Measurements from ENCODE around the gene LIPJ. TPM values are rescaled to one million over a fixed set of nuclear protein-coding genes. Genes with fewer than 3 reads are reported as not detected.
A peak's percentile ranks its signal among the peaks of the same experiment; 100 is the strongest.

LIPJ gene, protein sequence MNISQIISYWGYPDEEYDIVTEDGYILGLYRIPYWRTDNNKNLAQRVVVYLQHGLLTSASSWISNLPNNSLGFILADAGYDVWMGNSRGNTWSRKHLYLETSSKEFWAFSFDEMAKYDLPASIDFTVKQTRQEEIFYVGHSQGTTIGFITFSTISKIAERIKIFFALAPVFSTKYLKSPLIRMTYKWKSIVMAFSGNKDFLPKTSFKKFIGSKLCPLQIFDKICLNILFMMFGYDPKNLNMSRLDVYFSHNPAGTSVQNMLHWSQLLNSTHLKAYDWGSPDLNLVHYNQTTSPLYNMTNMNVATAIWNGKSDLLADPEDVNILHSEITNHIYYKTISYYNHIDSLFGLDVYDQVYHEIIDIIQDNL
- total RNA-seq, result under 1 TPM; 0.09 to 0.17 TPM

DNA sequence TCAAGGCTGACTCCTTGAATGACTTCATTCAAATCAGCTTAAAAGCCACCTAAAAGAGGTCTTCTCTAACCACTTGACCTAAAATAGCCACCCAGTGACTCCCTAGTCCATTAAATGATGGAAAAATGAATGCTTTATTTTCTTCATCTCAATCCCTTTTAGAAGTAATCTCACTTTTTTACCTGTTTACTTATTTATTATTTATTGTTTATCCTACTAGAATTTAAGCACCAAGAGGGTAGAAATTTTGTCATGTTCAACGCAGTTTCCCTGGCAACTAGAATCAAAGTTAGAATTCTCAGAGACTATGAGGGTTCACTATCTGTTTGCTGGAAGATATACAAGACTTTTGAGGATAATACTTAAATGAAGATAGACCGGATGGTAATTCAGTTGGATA is at the start of gene LIPJ:
LIPJ (plus strand) TSS at position 301 of the 400 bp plus-strand sequence. CDS start 3,926 bp downstream, outside the sequence.
- Histone ChIP-seq H3K4me1 (replicated peaks) (no peaks in the 10 kb centered on the region), H3K36me3 (no peaks in the 10 kb centered on the region), H3K27ac (no peak within 1 kb of the TSS), H3K4me3 (no peak within 1 kb of the TSS), H3K9me3 (no peaks in the 10 kb centered on the region), H3K27me3 (replicated peaks; ENCODE audit: insufficient read depth) (no peaks in the 10 kb centered on the region)
- intact Hi-C loops (cut with DNase I), result no loop called here
- DNase-seq (ENCODE audit: low spot score), result no peak
- 78% methylated on average over 2 of the region's 2 CpGs for WGBS
- TF ChIP-seq, protein P1, sequence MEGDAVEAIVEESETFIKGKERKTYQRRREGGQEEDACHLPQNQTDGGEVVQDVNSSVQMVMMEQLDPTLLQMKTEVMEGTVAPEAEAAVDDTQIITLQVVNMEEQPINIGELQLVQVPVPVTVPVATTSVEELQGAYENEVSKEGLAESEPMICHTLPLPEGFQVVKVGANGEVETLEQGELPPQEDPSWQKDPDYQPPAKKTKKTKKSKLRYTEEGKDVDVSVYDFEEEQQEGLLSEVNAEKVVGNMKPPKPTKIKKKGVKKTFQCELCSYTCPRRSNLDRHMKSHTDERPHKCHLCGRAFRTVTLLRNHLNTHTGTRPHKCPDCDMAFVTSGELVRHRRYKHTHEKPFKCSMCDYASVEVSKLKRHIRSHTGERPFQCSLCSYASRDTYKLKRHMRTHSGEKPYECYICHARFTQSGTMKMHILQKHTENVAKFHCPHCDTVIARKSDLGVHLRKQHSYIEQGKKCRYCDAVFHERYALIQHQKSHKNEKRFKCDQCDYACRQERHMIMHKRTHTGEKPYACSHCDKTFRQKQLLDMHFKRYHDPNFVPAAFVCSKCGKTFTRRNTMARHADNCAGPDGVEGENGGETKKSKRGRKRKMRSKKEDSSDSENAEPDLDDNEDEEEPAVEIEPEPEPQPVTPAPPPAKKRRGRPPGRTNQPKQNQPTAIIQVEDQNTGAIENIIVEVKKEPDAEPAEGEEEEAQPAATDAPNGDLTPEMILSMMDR (IDR thresholded peaks at IDR 0.05), result no peak
- no peak for TF ChIP-seq POLR2AphosphoS5 (IDR thresholded peaks at IDR 0.05)
- TF ChIP-seq POLR2A (IDR thresholded peaks at IDR 0.05), result no peak

DNA sequence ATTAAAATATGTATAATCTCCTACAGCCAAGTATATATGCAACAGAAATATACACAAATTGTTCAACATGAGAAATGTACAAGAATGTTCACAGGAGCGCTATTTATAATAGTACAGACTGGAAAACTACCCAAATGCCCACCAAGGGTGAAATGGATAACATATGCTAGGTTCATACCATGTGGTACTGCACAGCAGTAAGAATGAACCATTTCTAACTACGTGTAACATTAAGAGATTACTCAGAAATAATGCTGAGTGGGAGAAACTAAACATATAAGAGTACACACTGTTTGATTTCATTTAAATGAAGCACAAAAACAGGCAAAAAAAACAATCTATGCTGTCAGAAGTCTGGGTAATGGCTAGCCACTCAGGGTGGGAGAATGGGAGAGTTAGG is 49.2 kb upstream of the LIPJ start:
- no peaks in the 10 kb centered on the region for H3K27me3 ChIP-seq (replicated peaks; ENCODE audit: insufficient read depth)
- no peak overlapping the region for H3K27ac ChIP-seq
- TF ChIP-seq POLR2AphosphoS5 (IDR thresholded peaks at IDR 0.05), result no peak
- H3K4me1 ChIP-seq (replicated peaks), result no peaks in the 10 kb centered on the region
- no peak for DNase-seq (ENCODE audit: low spot score)
- no peaks in the 10 kb centered on the region for H3K36me3 ChIP-seq
- no peak overlapping the region for H3K4me3 ChIP-seq
- 89% methylated on average over 2 of the region's 2 CpGs for WGBS
- H3K9me3 ChIP-seq, result no peaks in the 10 kb centered on the region
- intact Hi-C loops (cut with DNase I), result loop anchor here (10.0 kb wide), 1 partner anchor 63 kb away; no protein-coding TSS in a partner anchor

DNA sequence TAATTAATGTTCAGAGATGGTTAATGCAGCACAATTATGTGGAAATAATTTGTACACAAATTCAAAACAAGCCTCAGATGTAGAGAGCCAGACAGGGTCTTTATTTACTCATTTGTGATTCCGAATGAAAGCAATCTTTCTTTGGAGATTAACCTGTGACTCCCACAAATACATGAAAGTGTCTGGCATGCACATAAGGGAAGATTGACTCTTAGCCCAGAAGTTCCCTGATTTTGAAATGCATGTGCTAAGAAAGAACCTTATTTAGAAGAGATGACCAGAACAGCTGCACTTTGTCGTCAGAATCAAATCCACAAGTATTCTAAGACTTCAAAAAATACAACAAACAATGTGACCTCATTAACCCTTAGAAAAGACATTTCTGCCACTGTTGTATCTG is 48.5 kb upstream of the LIPJ start:
- no peak overlapping the region for H3K27ac ChIP-seq
- H3K36me3 ChIP-seq, result no peaks in the 10 kb centered on the region
- intact Hi-C loops (cut with DNase I), result loop anchor here (10.0 kb wide), 1 partner anchor 63 kb away; no protein-coding TSS in a partner anchor
- H3K4me1 ChIP-seq (replicated peaks), result no peaks in the 10 kb centered on the region
- no peaks in the 10 kb centered on the region for H3K27me3 ChIP-seq (replicated peaks; ENCODE audit: insufficient read depth)
- H3K4me3 ChIP-seq, result no peak overlapping the region
- WGBS, result 54% methylated on average over 2 of the region's 2 CpGs
- TF ChIP-seq POLR2A (IDR thresholded peaks at IDR 0.05) (no peak), POLR2AphosphoS5 (IDR thresholded peaks at IDR 0.05) (no peak)
- TF ChIP-seq, protein P1 (IDR thresholded peaks at IDR 0.05), result no peak
- no peaks in the 10 kb centered on the region for H3K9me3 ChIP-seq
- no peak for DNase-seq (ENCODE audit: low spot score)

DNA sequence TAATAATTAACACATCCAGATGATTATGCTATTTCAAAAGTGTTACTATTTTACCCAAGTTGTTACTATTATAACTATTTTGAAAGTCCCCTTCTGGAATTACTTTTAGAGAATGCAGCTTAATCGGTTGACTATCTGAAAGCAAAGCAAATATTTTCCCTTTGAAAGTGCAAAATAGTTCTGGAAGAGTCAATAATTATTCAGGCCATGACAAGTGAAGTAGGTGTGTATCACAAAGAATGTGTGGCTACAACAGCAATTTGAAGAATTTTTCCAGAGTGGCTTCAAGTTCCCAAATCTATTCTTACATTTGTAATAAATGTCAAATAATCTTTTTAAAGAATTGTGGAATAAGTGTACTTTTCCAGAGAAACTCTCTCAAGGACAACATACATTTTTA is 46.2 kb upstream of the LIPJ start:
- no peaks in the 10 kb centered on the region for H3K4me1 ChIP-seq (replicated peaks)
- no peak for TF ChIP-seq POLR2A (IDR thresholded peaks at IDR 0.05)
- TF ChIP-seq, protein P1 (IDR thresholded peaks at IDR 0.05), result no peak
- no peak for TF ChIP-seq POLR2AphosphoS5 (IDR thresholded peaks at IDR 0.05)
- WGBS, result 30% methylated on average over 1 of the region's 1 CpG
- no peaks in the 10 kb centered on the region for H3K9me3 ChIP-seq
- intact Hi-C loops (cut with DNase I), result no loop called here
- H3K27ac ChIP-seq, result peak overlapping the region; percentile 40 to 57
- H3K36me3 ChIP-seq, result no peaks in the 10 kb centered on the region
- no peak overlapping the region for H3K4me3 ChIP-seq
- no peak for DNase-seq (ENCODE audit: low spot score)
- H3K27me3 ChIP-seq (replicated peaks; ENCODE audit: insufficient read depth), result no peaks in the 10 kb centered on the region

DNA sequence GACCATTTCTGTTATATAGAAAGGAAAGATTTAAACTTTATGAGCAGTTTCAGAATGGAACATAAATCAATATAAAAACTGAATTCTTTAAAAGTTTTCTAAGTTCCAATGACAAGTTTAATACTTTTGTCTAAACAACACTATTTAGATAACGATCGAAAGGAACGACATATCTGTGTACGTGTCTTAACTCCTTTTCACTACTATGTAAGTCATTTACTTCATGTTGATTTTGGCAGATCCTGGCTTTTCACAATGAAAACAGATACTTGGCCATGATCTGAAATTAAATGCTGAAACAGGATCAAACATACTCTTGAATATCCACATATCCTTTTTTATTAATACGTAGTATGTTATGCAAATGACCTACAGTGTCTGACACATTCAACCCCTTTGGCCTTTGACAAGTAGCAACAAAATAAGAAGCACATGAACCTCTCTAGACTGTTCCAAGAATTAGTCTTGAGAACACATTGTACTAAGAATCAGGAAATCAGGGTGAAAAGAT is 45.4 kb upstream of the LIPJ start:
- Histone ChIP-seq H3K27ac (peak overlapping the region; percentile 40 to 57), H3K4me1 (replicated peaks) (no peaks in the 10 kb centered on the region), H3K9me3 (no peaks in the 10 kb centered on the region), H3K36me3 (no peaks in the 10 kb centered on the region), H3K27me3 (replicated peaks; ENCODE audit: insufficient read depth) (no peaks in the 10 kb centered on the region), H3K4me3 (no peak overlapping the region)
- intact Hi-C loops (cut with DNase I), result no loop called here
- 8% methylated on average over 5 of the region's 5 CpGs for WGBS
- TF ChIP-seq, protein P1 (IDR thresholded peaks at IDR 0.05), result no peak
- no peak for TF ChIP-seq POLR2A (IDR thresholded peaks at IDR 0.05)
- TF ChIP-seq POLR2AphosphoS5 (IDR thresholded peaks at IDR 0.05), result peak; percentile 79
- DNase-seq (ENCODE audit: low spot score), result no peak

Measured in prostate gland (tissue), 2 donors.